ENCODE data around the gene KMT5B. TPM values are rescaled to one million over a fixed set of nuclear protein-coding genes. Genes with fewer than 3 reads are reported as not detected.
A peak's percentile ranks its signal among the peaks of the same experiment; 100 is the strongest.

Gene KMT5B
- total and polyA plus RNA-seq, 2 of the 13 experiments (the other 11 are each of a cell fraction or from before 2014, with no cell fraction given), result 17.6 to 23.7 TPM

DNA sequence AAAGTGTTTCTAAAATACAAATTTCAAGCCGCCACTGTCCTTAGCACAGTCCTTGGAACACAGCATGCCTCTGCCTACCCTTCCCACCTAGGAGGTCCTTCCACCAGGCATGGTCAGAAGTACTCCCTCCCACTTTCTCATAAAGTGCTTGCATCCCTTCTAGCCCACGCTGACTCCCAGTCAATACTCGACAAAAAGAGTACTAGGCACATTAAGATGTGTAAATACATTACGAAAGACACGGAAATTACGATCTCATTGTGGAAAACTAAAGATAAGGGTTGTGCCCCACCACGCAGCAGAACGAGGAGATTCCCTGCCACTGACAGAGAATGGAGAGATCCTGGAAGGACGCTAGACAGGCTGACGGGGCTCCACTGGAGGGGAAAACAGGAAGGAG is 105.4 kb downstream of the KMT5B start (continued):
- TF ChIP-seq, protein P1, sequence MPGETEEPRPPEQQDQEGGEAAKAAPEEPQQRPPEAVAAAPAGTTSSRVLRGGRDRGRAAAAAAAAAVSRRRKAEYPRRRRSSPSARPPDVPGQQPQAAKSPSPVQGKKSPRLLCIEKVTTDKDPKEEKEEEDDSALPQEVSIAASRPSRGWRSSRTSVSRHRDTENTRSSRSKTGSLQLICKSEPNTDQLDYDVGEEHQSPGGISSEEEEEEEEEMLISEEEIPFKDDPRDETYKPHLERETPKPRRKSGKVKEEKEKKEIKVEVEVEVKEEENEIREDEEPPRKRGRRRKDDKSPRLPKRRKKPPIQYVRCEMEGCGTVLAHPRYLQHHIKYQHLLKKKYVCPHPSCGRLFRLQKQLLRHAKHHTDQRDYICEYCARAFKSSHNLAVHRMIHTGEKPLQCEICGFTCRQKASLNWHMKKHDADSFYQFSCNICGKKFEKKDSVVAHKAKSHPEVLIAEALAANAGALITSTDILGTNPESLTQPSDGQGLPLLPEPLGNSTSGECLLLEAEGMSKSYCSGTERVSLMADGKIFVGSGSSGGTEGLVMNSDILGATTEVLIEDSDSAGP (CRISPR knock-in tag; IDR thresholded peaks at IDR 0.05; ENCODE audit: borderline replicate concordance), result no peak
- TF ChIP-seq, protein P2, sequence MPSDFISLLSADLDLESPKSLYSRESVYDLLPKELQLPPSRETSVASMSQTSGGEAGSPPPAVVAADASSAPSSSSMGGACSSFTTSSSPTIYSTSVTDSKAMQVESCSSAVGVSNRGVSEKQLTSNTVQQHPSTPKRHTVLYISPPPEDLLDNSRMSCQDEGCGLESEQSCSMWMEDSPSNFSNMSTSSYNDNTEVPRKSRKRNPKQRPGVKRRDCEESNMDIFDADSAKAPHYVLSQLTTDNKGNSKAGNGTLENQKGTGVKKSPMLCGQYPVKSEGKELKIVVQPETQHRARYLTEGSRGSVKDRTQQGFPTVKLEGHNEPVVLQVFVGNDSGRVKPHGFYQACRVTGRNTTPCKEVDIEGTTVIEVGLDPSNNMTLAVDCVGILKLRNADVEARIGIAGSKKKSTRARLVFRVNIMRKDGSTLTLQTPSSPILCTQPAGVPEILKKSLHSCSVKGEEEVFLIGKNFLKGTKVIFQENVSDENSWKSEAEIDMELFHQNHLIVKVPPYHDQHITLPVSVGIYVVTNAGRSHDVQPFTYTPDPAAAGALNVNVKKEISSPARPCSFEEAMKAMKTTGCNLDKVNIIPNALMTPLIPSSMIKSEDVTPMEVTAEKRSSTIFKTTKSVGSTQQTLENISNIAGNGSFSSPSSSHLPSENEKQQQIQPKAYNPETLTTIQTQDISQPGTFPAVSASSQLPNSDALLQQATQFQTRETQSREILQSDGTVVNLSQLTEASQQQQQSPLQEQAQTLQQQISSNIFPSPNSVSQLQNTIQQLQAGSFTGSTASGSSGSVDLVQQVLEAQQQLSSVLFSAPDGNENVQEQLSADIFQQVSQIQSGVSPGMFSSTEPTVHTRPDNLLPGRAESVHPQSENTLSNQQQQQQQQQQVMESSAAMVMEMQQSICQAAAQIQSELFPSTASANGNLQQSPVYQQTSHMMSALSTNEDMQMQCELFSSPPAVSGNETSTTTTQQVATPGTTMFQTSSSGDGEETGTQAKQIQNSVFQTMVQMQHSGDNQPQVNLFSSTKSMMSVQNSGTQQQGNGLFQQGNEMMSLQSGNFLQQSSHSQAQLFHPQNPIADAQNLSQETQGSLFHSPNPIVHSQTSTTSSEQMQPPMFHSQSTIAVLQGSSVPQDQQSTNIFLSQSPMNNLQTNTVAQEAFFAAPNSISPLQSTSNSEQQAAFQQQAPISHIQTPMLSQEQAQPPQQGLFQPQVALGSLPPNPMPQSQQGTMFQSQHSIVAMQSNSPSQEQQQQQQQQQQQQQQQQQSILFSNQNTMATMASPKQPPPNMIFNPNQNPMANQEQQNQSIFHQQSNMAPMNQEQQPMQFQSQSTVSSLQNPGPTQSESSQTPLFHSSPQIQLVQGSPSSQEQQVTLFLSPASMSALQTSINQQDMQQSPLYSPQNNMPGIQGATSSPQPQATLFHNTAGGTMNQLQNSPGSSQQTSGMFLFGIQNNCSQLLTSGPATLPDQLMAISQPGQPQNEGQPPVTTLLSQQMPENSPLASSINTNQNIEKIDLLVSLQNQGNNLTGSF (CRISPR knock-in tag; IDR thresholded peaks at IDR 0.05), result no peak
- TF ChIP-seq MAFG (CRISPR knock-in tag; IDR thresholded peaks at IDR 0.05) (no peak), GATAD2A (CRISPR knock-in tag; IDR thresholded peaks at IDR 0.05) (peak; percentile 81), ZSCAN29 (CRISPR knock-in tag; conservative IDR thresholded peaks at IDR 0.05) (no peak), MLLT10 (CRISPR knock-in tag; IDR thresholded peaks at IDR 0.05) (no peak), ZNF12 (CRISPR knock-in tag; IDR thresholded peaks at IDR 0.05) (peak; percentile 39; the same call in 1 of the 2 replicates), ZBTB42 (CRISPR knock-in tag; IDR thresholded peaks at IDR 0.05) (no peak), ELF3 (CRISPR knock-in tag; IDR thresholded peaks at IDR 0.05) (peak; percentile 61), ZSCAN30 (CRISPR knock-in tag; IDR thresholded peaks at IDR 0.05) (0 out of 2 replicates have a peak, but pooled peaks have one; percentile 51), ZKSCAN8 (CRISPR knock-in tag; IDR thresholded peaks at IDR 0.05; ENCODE audit: borderline replicate concordance) (0 out of 2 replicates have a peak, but pooled peaks have one; percentile 17), NFYB (CRISPR knock-in tag; IDR thresholded peaks at IDR 0.05) (no peak)
- TF ChIP-seq, protein P3, sequence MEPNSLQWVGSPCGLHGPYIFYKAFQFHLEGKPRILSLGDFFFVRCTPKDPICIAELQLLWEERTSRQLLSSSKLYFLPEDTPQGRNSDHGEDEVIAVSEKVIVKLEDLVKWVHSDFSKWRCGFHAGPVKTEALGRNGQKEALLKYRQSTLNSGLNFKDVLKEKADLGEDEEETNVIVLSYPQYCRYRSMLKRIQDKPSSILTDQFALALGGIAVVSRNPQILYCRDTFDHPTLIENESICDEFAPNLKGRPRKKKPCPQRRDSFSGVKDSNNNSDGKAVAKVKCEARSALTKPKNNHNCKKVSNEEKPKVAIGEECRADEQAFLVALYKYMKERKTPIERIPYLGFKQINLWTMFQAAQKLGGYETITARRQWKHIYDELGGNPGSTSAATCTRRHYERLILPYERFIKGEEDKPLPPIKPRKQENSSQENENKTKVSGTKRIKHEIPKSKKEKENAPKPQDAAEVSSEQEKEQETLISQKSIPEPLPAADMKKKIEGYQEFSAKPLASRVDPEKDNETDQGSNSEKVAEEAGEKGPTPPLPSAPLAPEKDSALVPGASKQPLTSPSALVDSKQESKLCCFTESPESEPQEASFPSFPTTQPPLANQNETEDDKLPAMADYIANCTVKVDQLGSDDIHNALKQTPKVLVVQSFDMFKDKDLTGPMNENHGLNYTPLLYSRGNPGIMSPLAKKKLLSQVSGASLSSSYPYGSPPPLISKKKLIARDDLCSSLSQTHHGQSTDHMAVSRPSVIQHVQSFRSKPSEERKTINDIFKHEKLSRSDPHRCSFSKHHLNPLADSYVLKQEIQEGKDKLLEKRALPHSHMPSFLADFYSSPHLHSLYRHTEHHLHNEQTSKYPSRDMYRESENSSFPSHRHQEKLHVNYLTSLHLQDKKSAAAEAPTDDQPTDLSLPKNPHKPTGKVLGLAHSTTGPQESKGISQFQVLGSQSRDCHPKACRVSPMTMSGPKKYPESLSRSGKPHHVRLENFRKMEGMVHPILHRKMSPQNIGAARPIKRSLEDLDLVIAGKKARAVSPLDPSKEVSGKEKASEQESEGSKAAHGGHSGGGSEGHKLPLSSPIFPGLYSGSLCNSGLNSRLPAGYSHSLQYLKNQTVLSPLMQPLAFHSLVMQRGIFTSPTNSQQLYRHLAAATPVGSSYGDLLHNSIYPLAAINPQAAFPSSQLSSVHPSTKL (CRISPR knock-in tag; IDR thresholded peaks at IDR 0.05), result peak; percentile 46
- TF ChIP-seq, protein P4, sequence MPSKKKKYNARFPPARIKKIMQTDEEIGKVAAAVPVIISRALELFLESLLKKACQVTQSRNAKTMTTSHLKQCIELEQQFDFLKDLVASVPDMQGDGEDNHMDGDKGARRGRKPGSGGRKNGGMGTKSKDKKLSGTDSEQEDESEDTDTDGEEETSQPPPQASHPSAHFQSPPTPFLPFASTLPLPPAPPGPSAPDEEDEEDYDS (CRISPR knock-in tag; IDR thresholded peaks at IDR 0.05), result no peak
- TF ChIP-seq, protein P5, sequence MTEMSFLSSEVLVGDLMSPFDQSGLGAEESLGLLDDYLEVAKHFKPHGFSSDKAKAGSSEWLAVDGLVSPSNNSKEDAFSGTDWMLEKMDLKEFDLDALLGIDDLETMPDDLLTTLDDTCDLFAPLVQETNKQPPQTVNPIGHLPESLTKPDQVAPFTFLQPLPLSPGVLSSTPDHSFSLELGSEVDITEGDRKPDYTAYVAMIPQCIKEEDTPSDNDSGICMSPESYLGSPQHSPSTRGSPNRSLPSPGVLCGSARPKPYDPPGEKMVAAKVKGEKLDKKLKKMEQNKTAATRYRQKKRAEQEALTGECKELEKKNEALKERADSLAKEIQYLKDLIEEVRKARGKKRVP (CRISPR knock-in tag; IDR thresholded peaks at IDR 0.05), result peak in 1 of 2 experiments; percentile 57; a peak in 2 of 4 replicates
- TF ChIP-seq, protein P6, sequence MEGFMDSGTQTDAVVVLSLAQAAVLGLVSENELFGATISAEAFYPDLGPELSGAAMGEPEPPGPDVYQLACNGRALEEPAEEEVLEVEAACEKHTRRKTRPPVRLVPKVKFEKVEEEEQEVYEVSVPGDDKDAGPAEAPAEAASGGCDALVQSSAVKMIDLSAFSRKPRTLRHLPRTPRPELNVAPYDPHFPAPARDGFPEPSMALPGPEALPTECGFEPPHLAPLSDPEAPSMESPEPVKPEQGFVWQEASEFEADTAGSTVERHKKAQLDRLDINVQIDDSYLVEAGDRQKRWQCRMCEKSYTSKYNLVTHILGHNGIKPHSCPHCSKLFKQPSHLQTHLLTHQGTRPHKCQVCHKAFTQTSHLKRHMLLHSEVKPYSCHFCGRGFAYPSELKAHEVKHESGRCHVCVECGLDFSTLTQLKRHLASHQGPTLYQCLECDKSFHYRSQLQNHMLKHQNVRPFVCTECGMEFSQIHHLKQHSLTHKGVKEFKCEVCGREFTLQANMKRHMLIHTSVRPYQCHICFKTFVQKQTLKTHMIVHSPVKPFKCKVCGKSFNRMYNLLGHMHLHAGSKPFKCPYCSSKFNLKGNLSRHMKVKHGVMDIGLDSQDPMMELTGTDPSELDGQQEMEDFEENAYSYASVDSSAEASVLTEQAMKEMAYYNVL (CRISPR knock-in tag; IDR thresholded peaks at IDR 0.05; ENCODE audit: borderline replicate concordance), result no peak

Measured in HepG2 (cell line).